ENCODE data around the gene SAMD5.
A peak's percentile ranks its signal among the peaks of the same experiment; 100 is the strongest.

Gene SAMD5

GRCh38 chr6:147508042-147508865 lies at the start of gene SAMD5:
TSS of gene SAMD5 (plus strand) at chr6:147508690. CDS start at chr6:147508929, 239 bp downstream.
- Histone ChIP-seq H3K9me3 (no peaks in the 10 kb centered on the region), H3K36me3 (no peaks in the 10 kb centered on the region), H3K27ac (peak within 1 kb of the TSS; percentile 69 to 71), H3K27me3 (no peaks in the 10 kb centered on the region), H3K4me1 (peaks cover 0 to 38% (median 17%) of the 10 kb centered on the region in 4 donors), H3K4me3 (peak within 1 kb of the TSS; percentile 61 to 82)
- TF ChIP-seq, protein P1, sequence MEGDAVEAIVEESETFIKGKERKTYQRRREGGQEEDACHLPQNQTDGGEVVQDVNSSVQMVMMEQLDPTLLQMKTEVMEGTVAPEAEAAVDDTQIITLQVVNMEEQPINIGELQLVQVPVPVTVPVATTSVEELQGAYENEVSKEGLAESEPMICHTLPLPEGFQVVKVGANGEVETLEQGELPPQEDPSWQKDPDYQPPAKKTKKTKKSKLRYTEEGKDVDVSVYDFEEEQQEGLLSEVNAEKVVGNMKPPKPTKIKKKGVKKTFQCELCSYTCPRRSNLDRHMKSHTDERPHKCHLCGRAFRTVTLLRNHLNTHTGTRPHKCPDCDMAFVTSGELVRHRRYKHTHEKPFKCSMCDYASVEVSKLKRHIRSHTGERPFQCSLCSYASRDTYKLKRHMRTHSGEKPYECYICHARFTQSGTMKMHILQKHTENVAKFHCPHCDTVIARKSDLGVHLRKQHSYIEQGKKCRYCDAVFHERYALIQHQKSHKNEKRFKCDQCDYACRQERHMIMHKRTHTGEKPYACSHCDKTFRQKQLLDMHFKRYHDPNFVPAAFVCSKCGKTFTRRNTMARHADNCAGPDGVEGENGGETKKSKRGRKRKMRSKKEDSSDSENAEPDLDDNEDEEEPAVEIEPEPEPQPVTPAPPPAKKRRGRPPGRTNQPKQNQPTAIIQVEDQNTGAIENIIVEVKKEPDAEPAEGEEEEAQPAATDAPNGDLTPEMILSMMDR (IDR thresholded peaks at IDR 0.05): peak in 1 of 2 experiments; percentile 18
- DNase-seq: peak; percentile 24 to 69
- intact Hi-C loops (cut with DNase I; ENCODE audit: low total_unique reads): loop anchor here (5.0 kb wide), 1 partner anchor 659 kb away; no protein-coding TSS in a partner anchor

DNA sequence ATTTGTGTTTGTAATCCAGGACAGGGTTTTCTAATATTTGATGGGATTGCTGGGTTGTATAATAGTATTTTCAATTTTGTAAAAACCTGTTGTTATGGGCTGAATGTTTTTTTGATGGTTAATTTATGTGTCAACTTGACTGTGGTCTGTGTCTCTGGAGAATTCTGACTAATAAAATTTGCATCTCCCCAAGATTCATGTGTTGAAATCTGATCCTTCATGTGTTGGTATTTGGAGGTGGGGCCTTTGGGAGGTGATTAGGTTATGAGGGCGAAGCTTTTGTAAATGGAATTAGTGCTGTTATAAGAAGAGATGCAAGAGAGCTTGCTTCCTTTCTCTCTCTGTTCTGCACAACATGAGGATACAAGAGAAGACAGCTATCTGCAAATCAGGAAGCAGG lies 48.7 kb upstream of the SAMD5 start:
- Histone ChIP-seq H3K9me3 (no peaks in the 10 kb centered on the region), H3K36me3 (no peaks in the 10 kb centered on the region)
- TF ChIP-seq, protein P1 (IDR thresholded peaks at IDR 0.05): no peak

GRCh38 chr6:147463651-147464050 lies 44.8 kb upstream of the SAMD5 start:
- no peak for DNase-seq
- H3K36me3 ChIP-seq: no peaks in the 10 kb centered on the region
- no peaks in the 10 kb centered on the region for H3K9me3 ChIP-seq
- TF ChIP-seq, protein P1 (IDR thresholded peaks at IDR 0.05): no peak
- intact Hi-C loops (cut with DNase I; ENCODE audit: low total_unique reads): no loop called here
- no peak overlapping the region for H3K4me3 ChIP-seq
- H3K27ac ChIP-seq: no peak overlapping the region
- H3K27me3 ChIP-seq: no peaks in the 10 kb centered on the region
- no peaks in the 10 kb centered on the region for H3K4me1 ChIP-seq

More for the DNA sequence above, 48.7 kb upstream of the SAMD5 start:
- no peaks in the 10 kb centered on the region for H3K4me1 ChIP-seq
- H3K27me3 ChIP-seq: no peaks in the 10 kb centered on the region
- no peak overlapping the region for H3K4me3 ChIP-seq
- intact Hi-C loops (cut with DNase I; ENCODE audit: low total_unique reads): no loop called here
- DNase-seq: no peak
- H3K27ac ChIP-seq: no peak overlapping the region

DNA sequence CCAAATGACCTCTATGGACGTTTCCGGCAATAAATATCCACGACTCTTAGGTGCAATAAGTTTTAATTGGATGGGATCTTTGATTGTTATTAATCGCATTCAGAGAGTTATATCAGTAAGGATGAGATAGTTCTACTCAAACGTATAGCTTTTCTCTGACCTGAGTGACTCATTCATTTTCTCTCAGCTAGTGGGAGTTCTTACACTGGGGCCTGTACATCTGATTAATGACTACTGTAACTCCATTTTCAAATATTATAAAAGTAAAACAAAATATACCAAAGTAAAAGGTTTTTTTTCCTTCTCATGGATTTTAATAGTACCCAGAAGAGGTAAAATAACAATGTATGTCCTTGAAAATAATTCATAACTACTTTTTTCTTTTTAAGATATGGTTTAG lies 41.1 kb upstream of the SAMD5 start:
- Histone ChIP-seq H3K9me3 (no peaks in the 10 kb centered on the region), H3K27me3 (no peaks in the 10 kb centered on the region), H3K4me1 (no peaks in the 10 kb centered on the region), H3K36me3 (no peaks in the 10 kb centered on the region), H3K4me3 (no peak overlapping the region), H3K27ac (no peak overlapping the region)
- TF ChIP-seq, protein P1 (IDR thresholded peaks at IDR 0.05): no peak
- no peak for DNase-seq
- intact Hi-C loops (cut with DNase I; ENCODE audit: low total_unique reads): no loop called here

- Histone ChIP-seq H3K27me3 (no peaks in the 10 kb centered on the region), H3K4me3 (no peak overlapping the region), H3K36me3 (no peaks in the 10 kb centered on the region), H3K9me3 (no peaks in the 10 kb centered on the region), H3K27ac (no peak overlapping the region), H3K4me1 (no peaks in the 10 kb centered on the region)
- TF ChIP-seq, protein P1 (IDR thresholded peaks at IDR 0.05): no peak
- intact Hi-C loops (cut with DNase I; ENCODE audit: low total_unique reads): no loop called here
- no peak for DNase-seq
Measured at GRCh38 chr6:147467886-147468285, 40.6 kb upstream of the SAMD5 start.

Measured in tibial artery (tissue), 4 donors.